ENCODE results near the gene L3MBTL3. TPM values are rescaled to one million over a fixed set of nuclear protein-coding genes. Genes with fewer than 3 reads are reported as not detected.

The L3MBTL3 gene
- total RNA-seq, 1 experiment from 2014 or later, result 4.7 TPM

- H3K18ac ChIP-seq (ENCODE audit: insufficient read length, low read depth, low read length), result no peak overlapping the region
- H3K79me2 ChIP-seq (ENCODE audit: insufficient read depth, low read length), result no peaks in the 10 kb centered on the region
- Mint-ChIP-seq H3K36me3 (ENCODE audit: insufficient read depth in 1 of 3, low read depth in 3 of 3) (peaks cover 0 to 18% (median 13%) of the 10 kb centered on the region in 3 experiments; a peak in 6 of 7 replicates), H3K27ac (no peak overlapping the region), H3K4me1 (peaks cover 5 to 9% of the 10 kb centered on the region in 2 experiments), H3K4me3 (no peak overlapping the region), H3K9me3 (peaks cover 9 to 12% of the 10 kb centered on the region in 2 experiments; a peak in 3 of 5 replicates), H3K27me3 (ENCODE audit: low read depth) (no peaks in the 10 kb centered on the region)
- no peak for DNase-seq
- H3K9me3 ChIP-seq (ENCODE audit: control insufficient read depth, low read depth, low read length), result no peaks in the 10 kb centered on the region
- H4K20me1 ChIP-seq (ENCODE audit: control insufficient read depth, insufficient read depth, insufficient read length), result no peaks in the 10 kb centered on the region
- H3K23me2 ChIP-seq (ENCODE audit: insufficient read length, low read depth, low read length, poor library complexity, severe bottlenecking), result no peaks in the 10 kb centered on the region
- H2BK12ac ChIP-seq (ENCODE audit: insufficient read length, low read depth, low read length), result no peak overlapping the region
- no peak for TF ChIP-seq CTCF (conservative IDR thresholded peaks at IDR 0.05)
- H3K4me1 ChIP-seq (ENCODE audit: insufficient read depth, low read length), result no peaks in the 10 kb centered on the region
- no peaks in the 10 kb centered on the region for H3K27me3 ChIP-seq (ENCODE audit: insufficient read depth, low read length)
- H3K23ac ChIP-seq (ENCODE audit: insufficient read length, low read depth, low read length), result no peak overlapping the region
- H2BK20ac ChIP-seq (ENCODE audit: low read depth, low read length, poor library complexity, severe bottlenecking), result no peak overlapping the region
- no peak overlapping the region for H3K56ac ChIP-seq (ENCODE audit: insufficient read length, low read depth, low read length)
- H3T11ph ChIP-seq (ENCODE audit: low read length), result no peak overlapping the region
- WGBS (ENCODE audit: extremely low coverage, insufficient read length, low lambda C conversion rate), result no CpG with 5 or more reads among the region's 2 CpGs
- no peaks in the 10 kb centered on the region for H3K79me1 ChIP-seq (ENCODE audit: insufficient read depth, low read depth, low read length, poor library complexity, severe bottlenecking)
- no peak overlapping the region for H3K27ac ChIP-seq (ENCODE audit: insufficient read length, low read depth, low read length)
- no peak overlapping the region for H2BK15ac ChIP-seq (ENCODE audit: low read depth, low read length)
- H2AK5ac ChIP-seq (ENCODE audit: insufficient read length, low read length), result no peak overlapping the region
- no peak overlapping the region for H4K5ac ChIP-seq (ENCODE audit: insufficient read length, low read depth, low read length)
- no peak overlapping the region for H4K8ac ChIP-seq (replicated peaks; ENCODE audit: insufficient read length, low read depth, low read length)
- no peak overlapping the region for H3K9ac ChIP-seq (ENCODE audit: extremely low read depth, insufficient read length, low read length)
- H4K91ac ChIP-seq (ENCODE audit: insufficient read length, low read depth, low read length), result no peak overlapping the region
- no peak overlapping the region for H3K4ac ChIP-seq (ENCODE audit: low read depth, low read length)
- no peak overlapping the region for H3K14ac ChIP-seq (ENCODE audit: insufficient read depth, low read length)
- no peak overlapping the region for H3K4me2 ChIP-seq (ENCODE audit: insufficient read depth, insufficient read length, low read length)
- no peak overlapping the region for H2AFZ ChIP-seq (ENCODE audit: low read length)
- H2BK5ac ChIP-seq (ENCODE audit: insufficient read length, low read length), result no peak overlapping the region
- no peak overlapping the region for H2BK120ac ChIP-seq (ENCODE audit: low read depth, low read length, poor library complexity, severe bottlenecking)
Observed at GRCh38 chr6:130162421-130162820, 144.0 kb downstream of the L3MBTL3 start.
